ENCODE data around the gene TAF4B.

DNA sequence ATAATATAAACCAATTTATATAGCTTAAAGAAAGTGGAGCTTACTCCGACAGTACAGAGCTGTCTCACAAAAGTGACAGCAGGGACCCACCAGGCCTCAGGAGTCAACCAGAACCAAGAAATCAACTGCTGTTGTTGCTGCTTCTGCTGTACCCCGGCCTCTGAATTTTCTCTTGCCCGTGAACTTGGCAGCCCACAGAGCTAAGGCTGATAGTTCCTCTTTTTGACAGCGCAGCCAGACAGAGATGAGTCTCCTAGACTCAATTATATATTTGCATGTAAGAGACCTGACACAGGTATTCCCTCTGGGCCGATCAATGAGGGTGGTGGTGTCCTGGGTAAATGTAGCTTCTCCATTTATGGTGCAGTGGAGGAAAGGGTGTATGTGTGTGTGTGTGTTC, 212.7 kb downstream of the TAF4B start:
- TF ChIP-seq, protein P1, sequence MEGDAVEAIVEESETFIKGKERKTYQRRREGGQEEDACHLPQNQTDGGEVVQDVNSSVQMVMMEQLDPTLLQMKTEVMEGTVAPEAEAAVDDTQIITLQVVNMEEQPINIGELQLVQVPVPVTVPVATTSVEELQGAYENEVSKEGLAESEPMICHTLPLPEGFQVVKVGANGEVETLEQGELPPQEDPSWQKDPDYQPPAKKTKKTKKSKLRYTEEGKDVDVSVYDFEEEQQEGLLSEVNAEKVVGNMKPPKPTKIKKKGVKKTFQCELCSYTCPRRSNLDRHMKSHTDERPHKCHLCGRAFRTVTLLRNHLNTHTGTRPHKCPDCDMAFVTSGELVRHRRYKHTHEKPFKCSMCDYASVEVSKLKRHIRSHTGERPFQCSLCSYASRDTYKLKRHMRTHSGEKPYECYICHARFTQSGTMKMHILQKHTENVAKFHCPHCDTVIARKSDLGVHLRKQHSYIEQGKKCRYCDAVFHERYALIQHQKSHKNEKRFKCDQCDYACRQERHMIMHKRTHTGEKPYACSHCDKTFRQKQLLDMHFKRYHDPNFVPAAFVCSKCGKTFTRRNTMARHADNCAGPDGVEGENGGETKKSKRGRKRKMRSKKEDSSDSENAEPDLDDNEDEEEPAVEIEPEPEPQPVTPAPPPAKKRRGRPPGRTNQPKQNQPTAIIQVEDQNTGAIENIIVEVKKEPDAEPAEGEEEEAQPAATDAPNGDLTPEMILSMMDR (IDR thresholded peaks at IDR 0.05): no peak
- TF ChIP-seq EP300 (IDR thresholded peaks at IDR 0.05): no peak
- TF ChIP-seq POLR2A (IDR thresholded peaks at IDR 0.05): no peak
- no peak for TF ChIP-seq POLR2AphosphoS5 (IDR thresholded peaks at IDR 0.05)

Data from upper lobe of left lung (tissue), 4 donors.